ENCODE results near the gene FAM107B.
"Not testable (repeated sequence)": the region's sequence is repeated elsewhere in the genome, so short reads cannot be mapped to it uniquely, and the experiment has no call there.

The FAM107B gene

DNA sequence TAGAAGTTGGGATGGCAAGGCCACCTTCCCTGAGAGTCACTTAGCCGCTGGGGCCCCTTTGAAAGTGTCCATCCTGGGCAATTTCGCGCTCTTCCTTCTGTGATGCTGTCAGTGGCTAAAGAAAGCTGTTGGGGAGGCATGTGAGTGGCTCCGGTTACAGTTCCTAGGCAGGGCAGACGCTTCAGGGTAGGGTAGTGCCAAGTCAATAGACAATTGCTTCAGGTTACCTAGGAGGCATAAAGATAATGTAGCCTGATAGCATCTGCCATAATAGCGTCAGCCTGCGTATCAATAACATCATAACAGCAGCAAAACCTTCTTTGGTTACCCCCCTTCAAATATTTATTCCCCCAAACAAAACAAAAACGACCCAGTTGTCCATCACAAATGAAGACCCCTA lies at the start of gene FAM107B:
TSS of gene FAM107B (minus strand) at position 101 of the 400 bp plus-strand sequence. CDS start 234 bp downstream, outside the sequence.
- no peak for DNase-seq

DNA sequence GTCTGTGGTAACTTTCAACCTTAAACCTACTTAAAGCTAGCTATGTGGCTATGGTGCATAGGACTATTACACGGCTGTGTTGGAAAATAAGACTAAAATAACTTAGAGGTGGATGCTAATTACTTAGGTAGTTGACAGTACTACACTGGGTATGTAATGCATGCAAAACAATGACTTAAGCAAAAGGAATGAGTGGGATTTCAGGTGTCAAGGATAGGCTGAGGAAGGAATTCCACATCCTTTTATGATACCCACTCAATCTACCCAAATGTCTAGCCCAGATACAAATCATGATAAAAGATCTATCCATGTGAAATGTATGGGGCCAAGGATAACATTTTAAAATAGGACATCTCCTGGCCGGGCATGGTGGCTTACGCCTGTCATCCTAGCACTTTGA lies 49.3 kb upstream of the FAM107B start:
- DNase-seq, result no peak

DNA sequence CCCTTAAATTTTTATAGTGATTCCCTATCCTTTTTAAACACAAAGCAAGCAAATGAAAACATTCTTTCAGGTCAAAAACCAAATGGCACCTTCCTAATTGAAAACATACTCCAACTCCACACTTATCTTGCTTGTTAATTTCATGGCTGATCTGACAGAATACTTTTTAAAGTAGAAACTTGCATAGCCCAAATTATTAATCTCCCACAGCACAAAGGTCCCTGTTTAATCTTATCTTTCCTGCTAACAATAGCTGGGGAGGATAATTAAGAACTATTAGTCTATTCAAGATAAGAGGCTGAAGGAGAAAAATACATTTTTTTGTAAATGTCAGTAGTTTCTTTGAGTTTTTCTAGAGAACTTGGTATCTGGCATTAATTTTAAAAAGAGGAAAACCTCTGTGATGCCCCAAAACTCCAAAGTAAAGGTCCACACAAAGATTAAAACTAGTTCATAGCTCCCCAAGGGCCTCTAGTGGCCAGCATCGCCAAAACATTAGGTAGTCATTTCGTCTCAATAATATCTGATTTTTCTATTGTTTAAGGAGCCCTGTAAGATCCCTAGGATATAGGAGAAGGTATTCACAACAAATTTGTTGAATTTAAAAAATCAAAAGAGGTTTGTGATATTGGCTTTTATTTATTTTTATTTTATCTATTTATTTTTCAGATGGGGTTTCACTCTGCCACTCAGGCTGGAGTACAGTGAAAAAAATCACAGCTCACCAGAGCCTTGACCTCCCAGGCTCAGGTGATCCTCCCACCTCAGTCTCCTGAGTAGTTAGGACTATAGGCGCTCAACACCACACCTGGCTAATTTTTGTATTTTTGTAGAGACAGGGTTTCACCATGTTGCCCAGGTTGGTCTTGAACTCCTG lies 48.4 kb upstream of the FAM107B start:
- peak; percentile 52 to 67 for DNase-seq

DNA sequence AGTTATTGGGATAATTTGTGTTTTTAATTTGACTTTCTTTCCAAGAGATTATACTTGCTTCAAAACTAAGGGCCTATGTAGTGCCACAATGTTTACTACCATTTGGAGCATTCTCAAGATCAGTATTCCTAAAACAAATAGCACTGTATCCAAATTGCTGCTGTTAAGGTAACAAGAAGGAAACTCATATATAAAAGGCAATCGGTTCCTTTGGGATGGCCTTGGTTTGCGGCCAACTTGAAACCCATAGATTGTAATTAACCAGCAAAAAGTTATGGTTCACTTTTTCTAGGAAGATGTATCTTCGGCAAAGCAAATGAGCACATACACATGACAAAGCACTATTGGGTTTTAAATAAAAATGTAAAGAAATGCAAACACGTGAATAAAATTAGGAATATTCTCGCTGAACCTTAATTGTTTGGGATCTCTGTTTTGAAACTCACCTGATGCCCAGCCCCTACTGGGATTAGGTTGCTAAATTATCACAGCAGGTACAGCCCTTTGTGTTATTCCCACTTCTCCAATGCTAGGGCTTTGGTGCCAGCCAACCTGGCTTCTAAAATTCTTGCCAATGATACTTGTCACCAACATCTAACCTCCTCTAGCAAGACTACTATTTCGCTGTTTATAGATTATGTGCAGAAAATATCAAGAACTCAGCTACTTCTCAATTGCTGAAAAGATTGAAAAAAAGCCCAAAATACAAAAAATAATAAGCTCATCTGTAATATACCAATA lies 47.1 kb upstream of the FAM107B start:
- DNase-seq, result no peak

DNA sequence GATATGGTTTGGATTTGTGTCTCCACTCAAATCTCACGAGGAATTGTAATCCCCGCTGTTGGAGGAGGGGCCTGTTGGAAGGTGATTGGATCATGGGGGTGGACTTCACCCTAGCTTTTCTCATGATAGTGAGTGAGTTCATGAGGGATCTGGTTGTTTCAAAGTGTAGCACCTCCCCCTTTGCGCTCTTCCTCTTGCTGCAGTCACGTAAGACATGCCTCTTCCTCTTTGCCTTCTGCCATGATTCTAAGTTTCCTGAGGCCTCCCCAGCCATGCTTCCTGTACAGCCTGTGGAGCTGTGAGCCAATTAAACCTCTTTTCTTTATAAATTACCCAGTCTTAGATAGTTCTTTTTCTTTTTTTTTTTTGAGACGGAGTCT lies 46.1 kb upstream of the FAM107B start:
- no peak for DNase-seq

DNA sequence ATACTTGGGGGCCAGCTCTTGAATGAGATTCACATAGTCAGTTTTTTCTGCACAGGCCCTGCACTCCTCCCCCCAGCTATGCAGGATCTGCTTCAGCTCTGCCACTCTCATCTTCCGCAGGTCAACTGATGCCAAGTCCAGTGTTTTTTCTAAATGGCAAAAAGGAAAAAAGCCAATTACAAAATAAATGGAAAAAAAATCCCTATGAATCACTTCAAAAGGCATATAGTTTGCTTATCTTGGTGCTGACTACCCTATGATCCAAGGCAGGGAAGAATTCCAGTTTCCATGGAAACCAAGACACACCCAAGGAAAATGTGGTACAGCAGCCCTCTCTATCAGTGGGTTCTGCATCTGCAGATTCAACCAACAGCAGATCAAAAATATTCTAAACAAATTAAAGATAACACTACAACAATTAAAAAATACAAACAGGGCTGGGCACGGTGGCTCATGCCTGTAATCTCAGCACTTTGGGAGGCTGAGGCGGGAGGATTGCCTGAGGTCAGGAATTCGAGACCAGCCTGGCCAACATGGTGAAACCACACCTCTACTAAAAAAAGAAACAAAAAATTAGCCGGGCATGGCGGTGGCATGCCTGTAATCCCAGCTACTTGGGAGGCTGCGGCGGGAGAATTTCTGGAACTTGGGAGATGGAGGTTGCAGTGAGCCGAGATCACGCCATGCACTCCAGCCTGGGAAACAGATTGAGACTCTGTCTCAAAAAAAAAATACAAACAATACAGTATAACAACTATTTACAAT lies 45.5 kb upstream of the FAM107B start:
- no peak for DNase-seq

DNA sequence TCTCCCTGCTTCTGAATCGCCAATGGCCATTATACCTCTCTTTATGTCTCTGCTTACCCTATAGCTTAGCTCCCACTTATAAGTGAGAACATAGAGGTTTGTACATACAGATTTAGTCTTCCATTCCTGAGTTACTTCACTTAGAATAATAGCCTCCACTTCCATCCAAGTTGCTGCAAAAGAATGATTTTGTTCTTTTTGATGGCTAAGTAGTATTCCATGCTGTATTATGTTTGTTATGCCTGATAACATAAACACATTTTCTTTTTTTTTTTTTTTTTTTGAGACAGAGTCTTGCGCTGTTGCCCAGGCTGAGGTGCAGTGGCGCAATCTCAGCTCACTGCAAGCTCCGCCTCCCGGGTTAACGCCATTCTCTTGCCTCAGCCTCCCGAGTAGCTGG lies 42.0 kb upstream of the FAM107B start:
- not testable (repeated sequence) for DNase-seq

DNA sequence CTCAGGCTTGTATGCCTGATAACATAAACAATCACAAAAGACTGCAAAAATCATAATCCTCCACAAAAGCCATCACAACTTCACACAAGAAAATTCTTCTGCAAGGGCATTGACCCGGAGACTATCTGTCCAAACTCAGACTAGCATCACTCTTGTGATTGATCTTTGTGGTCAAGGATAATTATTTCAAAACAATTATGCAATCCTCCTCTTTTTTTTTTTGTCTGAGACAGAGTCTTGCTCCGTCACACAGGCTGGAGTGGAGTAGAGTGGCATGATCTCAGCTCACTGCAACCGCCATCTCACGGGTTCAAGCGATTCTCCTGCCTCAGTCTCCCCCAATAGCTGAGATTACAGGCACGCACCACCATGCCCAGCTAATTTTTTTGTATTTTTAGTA lies 41.0 kb upstream of the FAM107B start:
- no peak for DNase-seq

DNA sequence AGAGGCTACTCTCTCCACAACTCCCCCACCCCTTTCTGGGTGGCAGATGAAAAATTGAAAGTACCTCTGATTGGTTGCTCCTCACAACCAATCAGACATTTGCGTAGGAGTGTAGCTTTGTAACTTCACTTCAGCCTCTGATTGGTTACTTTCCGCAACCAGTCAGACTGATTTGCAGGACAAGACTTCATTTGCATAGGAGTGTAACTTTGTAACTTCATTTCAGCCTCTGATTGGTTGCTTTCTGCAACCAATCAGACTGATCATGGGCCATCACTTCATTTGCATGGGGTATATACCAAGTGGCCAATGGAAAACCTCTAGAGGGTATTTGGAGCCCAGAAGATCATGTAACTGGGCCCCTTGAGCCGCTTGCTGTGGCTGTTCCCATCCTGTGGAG lies 37.6 kb upstream of the FAM107B start:
- DNase-seq, result no peak

DNA sequence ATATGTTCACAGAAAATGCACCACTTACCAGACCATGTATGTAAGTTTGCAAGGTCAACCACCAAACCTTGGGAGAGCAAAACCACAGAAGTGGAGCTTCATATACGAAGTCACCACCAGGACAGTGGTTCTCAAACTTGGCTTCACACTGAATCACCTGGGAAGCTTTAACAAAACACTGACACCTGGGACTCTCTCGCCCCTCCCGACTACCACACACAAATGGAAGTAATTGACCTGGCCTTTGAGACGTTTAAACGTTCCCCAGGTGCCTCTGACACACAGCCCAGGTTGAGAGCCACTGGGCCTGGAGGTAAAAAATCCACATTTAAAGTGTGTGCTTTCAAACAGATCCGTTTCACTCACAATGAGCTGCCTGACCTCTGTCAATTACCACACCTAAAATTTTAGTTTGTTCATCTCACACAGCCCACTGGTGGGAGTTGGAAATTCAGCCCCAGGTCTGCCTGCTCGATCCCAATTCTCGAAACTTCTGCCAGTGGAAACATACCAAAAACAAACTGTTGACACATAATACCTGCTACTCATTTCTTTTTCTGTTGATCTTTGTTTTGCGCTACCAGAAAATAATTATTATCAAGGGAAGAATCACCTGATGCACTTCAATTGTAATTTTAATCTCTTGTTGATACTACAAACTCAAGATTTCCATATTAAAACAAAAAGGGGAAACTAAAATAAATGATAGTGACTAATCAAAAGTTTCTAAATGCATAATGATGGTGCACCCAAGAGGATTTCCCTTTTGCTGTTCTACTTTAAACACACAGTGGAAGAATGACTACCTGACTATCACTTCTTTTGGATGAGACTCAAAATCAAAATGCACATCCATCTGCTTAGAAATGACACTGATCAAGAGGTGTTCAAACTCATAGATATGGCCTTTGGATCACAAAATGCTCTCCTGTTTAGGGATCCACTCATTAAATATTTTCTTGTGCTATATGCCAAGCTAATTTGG lies 36.6 kb upstream of the FAM107B start:
- DNase-seq, result no peak

DNA sequence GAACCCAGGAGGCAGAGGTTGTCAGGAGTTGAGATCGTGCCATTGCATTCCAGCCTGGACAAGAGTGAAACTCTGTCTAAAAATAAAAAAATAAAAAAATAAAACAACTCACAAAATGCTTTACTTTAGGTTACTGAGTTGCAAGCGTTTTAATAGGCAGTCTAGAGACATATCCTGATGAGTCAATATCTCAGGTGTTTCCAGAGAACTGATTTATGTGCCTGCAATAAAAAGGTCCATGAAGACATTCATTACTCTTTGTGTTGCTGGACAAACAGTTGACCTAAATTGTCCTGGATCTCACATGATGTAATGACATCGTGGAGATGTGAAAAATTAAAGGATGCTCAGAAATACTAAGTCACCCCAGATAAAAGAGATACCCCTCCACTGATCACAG lies 31.6 kb upstream of the FAM107B start:
- no peak for DNase-seq

DNA sequence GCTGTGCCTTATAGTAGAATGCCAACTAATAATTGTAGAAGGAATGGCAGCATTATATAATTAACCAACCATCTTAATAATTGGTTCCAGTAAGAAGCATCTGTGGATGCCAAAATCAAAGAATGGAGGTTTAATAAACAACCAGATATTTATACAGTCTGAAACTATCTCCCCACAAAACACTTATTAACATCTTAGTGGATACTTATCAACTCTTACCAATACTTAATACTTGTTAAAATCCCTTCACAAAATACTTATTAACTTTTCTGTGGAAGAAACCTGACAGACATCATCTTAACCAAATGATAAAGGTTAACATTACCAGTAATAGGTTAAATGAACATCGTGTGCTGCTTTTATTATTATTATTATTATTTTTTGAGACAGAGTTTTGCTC lies 29.1 kb upstream of the FAM107B start:
- no peak for DNase-seq

DNA sequence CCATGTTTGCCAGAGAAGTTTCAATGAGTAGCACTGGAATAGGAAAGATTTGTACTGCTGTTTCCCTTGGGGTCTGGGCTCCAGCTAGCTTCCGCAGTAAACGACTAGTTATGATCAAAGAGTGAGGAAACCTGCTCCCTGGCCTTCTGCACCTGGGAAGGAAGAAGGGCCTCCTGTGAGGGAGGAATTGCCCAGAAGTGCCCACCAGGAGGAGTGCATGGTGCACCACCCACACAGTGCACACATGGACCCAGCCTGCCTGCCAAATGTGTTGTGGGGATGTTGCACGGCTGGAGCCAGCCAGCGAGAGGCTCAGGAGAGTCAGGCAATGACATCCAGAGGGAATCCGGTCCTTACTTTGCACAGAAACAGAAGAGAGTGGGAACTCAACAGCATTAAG lies 27.0 kb upstream of the FAM107B start:
- DNase-seq, result no peak

DNA sequence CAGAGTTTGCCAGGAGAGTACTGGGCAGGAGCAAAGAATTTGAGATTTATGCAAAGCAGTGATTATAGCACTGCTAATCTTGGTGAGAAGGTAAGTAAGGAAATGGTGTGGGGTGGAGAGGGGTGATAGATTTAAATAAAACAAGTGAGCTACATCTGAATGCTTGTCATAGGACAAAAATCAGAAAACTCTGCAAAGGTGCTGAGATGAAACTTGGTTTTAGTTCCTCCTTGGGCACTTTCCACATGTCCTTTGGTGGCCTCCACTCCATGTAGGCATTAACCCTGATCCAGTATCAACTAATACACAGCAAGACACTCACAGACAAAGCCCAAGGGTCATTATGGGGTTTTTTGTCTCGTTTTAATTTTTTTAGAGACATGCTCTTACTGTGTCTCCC lies 25.7 kb upstream of the FAM107B start:
- DNase-seq, result no peak

DNA sequence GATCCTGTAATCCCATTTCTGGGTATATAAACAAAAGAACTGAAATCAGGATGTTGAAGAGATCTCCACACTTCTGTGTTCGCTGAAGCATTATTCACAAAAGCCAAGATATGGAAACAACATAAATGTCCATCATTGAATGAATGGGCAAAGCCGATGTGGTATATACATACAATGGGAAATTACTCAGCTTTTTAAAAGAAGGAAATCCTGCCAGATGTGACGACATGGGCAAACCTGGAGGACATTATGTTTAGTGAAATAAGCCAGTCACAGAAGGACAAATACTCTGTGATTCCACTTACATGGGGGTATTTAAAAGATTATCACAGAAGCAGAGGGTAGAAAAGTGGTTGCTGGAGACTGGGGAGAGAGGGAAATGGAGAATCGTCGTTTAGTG lies 23.9 kb upstream of the FAM107B start:
- no peak for DNase-seq

DNA sequence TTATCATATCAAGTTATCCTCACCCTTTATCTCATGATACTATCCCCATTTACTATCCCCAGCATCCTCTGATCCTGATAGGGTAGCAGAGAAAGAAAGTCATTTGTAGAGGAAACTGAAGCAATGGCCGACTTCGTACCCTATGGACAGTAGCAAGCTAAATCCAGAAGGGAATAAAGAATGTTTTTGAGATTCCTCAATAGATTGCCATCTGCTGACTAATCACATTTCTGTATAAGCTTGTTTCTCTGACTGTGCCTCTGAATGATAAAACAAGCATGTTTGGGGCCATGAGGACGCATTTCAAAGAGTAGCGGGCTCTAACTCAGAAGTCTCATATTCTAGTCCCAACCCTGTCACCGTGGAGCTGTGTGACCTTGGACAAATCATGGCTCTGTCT lies 13.2 kb upstream of the FAM107B start:
- DNase-seq, result no peak

DNA sequence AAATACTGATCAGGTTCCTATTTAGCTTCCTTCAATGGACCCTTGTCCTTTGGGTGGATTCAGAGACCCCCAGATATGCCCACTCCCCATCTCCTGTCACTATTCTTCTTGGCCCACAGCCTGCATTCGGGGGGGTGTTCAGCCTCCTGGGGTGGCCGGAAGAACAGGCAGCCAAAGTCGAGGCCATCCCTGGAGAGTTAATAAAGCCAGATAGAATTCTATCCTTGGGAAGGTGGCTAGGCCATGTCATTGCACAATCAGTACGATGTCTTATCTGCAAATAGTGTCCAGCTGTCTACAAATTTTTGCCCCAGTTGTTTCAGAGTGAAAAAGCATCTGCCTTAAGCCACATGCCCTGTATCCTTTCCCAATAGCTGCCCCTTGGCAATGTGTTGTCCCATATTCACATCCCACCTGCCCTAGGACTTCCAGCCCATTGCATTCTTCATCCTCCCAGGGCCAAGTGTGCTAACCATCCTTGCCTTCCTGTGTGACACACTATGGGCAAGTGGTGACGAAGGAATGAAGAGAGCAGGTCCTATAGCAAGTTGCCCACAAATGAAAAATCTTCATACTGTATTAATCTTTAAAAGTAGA lies 9.9 kb upstream of the FAM107B start:
- DNase-seq, result no peak

DNA sequence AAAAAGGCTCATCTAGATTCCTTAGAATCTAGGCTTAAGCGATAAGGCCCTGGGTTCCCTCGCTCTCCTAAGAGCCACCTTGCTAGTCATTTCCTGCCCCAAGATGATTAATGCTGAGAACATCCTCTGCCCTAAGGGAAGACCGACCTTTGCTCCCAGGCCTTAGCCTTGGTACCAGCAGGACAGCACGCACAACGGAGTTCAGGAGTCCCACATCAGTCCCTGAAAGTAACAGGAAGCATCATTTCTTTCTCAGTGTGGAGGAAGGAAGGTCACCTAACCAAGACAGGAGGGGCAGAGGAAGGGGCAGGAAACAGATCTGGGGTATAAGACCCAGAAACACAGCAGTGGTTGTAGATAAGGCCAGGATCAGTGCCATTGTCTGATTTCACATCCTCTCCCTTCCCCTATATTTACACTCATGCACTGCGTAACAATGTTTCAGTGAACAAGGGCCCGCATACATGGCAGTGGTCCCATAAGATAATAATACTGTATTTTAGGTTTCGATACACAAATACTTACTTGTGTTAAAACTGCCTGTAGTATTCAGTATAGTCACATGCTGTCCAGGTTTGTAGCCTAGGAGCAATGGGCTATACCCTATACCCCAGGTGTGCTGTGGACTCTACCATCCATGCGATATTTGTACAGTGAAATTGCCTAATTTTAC lies 8.1 kb upstream of the FAM107B start:
- DNase-seq, result no peak

DNA sequence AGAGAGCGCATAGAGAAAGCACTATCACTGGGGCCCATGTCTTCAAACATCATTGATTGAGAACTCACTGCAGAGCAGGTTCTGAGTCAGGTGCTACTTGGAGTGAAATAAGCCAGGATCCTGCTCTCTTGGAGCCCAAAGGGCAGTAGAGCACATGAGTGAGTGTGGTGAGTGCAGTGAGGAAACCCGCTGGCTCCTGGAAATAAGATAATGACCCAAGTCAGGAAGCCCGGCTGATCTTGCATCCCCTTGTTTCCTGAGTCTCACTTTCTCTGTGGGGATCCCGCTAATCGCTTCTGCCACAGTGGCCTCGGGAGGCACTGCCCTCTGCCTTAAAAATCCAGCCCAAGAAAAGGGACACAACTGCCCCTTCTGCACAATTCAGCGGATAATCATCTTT lies 7.1 kb upstream of the FAM107B start:
- DNase-seq, result no peak

DNA sequence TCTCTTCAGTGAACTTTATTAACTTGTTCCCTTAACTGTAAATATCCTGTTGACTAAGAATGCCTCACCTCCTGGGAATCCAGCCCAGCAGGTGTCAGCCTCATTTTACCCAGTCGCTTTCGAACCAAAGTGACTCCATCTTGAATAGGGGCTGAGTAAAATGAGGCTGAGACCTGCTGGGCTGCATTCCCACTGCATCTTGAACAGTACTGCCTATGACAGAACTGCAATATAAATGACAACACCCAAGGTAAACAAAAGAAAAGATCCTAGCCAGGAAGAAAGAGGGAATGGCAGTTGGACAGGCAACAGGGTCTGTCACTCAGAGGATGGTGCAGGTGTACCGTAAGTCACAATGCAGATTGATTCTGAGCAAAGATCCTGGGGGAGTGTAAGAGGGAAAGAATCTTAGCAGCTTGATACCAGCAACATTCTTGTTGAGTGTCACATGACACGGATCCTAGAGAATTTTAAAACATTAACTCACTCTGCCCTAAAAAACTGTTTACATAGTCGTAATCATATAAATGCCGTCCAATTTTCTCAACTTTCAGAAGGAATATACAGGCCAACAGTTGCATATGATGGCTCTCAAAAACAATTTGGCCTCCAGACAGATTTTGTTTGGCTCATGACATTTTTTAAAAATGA lies 4.4 kb upstream of the FAM107B start:
- no peak for DNase-seq

DNA sequence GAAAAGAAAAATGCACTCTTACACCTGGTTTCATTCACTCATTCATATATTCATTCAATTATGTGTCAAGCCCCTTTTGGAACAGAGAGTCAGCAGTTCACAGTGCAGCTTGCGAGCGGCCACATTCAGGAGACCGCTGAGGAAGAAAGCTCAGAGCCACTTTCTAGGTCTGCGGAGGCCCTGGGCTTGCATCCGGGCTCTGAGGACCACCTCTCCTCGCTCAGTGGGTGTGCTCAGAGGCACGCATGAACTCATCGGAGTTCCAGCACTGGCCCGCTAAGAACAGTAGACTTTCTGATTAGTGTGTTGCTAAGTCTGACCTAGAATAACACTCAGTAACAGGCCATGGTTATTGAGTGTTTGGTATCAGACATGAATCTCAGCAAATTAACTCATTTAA lies 1.8 kb upstream of the FAM107B start:
- no peak for DNase-seq
